ENCODE measurements around the gene SLC13A3.

GRCh38 chr20:46562009-46562372 lies 89.3 kb downstream of the SLC13A3 start:
- TF ChIP-seq CTCF (IDR thresholded peaks at IDR 0.05; ENCODE audit: low read depth, low read length, poor library complexity, severe bottlenecking) (no peak), EZH2phosphoT487 (IDR thresholded peaks at IDR 0.05; ENCODE audit: borderline replicate concordance, low read length) (no peak)

All from DOHH2 (cell line).